ENCODE measurements around the gene NGEF.
"Not testable (repeated sequence)": the region's sequence is repeated elsewhere in the genome, so short reads cannot be mapped to it uniquely, and the experiment has no call there.

NGEF gene

DNA sequence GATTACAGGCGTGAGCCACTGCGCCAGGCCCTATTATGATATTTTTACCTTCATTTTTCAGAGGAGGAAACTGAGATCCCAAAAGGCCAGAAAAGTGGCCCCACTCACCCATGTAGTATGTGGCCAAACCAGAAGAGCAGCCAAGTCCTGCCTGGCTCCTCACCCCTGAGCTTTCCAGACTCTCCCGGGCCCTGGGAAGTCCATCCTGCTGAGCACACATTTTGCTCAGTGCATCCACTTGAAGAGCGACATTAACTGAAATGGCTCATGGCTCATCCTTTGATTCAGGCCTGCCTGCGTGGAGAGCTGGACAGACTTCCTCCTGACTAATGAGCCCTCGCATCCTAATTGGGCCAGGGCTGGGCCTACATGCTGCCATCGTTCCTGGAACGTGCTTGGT is 9.5 kb upstream of the NGEF start:
- no peak for DNase-seq

DNA sequence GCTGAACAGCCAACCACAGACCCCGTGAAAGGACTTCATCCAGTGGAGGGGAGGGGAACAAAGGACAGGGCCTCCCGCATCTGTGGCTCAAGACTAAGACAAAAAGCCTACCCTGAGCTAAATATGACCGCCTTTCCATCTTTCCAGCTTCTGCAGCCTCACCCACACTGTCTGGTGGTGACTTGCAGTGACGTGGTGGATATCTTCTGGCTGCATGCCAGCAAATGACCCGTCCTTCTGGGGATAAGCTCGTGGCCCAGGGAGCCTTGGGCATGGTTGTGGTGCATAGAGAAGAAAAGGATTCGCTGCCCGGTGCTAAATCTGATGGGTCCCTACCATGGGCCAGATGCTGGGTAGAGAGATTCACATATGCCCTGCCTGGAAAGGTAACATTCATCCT is 8.7 kb upstream of the NGEF start:
- no peak for DNase-seq

DNA sequence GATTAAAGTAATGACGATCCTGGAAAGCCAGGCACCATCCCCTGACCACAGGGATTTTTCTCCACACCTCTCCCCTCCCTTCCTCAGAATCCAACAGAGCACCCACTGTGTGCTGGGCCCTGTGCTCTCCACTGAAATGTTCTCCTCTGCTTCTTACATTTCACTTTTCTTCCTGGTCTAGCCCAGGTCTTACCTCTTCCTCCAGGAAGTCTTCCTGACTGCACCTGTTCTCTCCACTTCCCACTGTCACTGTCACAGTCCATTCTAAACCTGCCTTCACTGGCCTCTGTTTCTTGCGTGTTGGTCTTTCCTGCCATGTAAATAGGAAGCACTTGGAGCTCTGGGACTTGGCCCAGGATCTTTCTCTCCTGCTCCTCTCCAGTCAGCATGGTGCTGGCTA is 7.4 kb upstream of the NGEF start:
- DNase-seq = no peak

DNA sequence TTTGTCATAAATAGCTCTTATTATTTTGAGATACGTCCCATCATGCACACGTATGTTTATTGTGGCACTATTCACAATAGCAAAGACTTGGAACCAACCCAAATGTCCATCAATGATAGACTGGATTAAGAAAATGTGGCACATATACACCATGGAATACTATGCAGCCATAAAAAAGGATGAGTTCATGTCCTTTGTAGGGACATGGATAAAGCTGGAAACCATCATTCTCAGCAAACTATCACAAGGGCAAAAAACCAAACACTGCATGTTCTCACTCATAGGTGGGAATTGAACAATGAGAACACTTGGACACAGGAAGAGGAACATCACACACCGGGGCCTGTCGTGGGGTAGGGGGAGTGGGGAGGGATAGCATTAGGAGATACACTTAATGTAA is 6.6 kb upstream of the NGEF start:
- DNase-seq = not testable (repeated sequence)

DNA sequence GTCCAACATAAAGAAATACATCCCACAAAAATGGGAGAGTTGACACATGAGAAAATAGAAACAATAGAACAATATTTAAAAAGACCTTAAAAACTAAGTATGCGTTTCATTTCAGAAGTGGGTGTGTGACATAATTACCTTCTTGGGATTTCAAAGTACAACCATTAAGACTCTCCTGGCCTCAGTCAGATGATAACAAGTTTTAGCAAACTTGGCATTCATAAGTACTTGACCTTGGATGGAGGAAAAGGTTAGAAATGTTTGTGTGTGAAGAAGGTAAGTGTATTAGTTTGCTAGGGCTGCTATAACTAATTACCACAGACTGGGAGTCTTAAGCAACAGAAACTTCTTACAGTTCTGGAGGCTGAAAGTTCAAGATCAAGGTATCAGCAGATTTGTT is 4.9 kb upstream of the NGEF start:
- no peak for DNase-seq

DNA sequence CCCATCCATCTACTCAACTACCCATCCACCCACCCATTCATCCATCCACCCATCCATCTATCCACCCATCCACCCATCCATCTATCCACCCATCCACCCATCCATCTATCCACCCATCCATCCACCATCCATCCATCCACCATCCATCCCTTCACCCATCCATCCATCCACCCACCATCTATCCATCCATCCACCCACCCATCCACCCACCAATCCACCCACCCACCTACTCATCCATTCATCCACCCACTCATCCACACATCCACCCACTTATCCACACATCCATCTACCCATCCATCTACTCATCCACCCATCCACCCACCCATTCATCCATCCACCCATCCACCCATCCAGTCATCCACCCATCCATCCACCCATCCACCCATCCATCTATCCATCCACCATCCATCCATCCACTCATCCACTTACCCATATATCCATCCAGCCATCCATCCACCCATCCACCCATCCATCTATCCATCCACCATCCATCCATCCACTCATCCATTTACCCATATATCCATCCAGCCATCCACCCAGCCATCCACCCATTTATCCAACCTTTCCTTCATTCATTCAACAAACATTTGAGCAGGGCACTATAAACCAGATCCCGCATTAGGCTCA is 2.1 kb upstream of the NGEF start:
- no peak for DNase-seq

DNA sequence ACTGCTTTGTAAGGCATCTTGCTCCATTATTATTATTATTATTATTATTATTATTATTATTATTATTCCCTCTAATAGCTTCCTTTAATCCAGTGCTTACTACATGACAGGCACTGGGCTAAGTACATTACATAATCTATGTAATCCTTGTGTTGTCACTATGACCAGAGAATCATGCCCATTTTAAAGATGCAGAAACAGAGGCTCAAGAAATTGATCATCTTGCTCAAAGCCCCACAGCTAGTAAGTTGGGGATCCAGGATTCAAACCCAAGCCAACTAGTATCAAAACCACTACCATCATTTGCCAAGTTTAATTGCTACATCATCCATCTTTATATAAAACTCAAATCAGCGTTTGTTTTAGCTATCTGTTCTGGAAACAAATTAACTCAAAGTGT is 594 bp upstream of the NGEF start:
- DNase-seq = no peak

DNA sequence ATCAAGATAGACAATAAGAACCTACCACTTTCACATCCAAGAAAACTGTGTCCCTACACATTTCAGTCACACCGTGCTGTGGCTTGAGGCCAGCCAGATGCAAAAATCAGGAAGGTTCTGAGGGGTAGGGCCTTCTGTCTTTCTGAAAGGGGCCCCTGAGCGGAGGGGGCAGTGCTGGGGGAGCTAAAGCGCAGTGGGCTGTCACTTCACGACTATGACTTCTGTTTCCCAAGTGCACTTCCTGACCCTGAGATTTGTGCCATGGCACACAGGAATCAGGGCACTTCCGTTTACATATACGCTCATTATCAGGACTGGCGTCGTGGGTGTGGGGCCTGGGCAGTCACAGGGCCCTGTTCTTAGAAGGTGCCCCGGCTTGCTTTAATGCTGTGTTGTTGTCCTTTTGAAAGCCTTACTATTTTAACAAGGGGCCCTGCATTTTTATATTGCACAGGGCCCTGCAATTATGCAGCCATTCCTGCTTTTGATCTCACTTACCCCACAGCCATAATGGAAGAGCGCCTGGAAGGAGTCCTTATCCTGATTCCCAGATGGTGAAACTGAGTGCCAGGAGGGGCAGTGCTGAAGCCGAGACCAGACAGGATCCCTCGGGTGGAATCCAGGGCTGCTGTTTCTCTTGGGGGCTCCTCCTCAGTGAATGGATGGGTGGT is 620 bp downstream of the NGEF start:
- no peak for DNase-seq

DNA sequence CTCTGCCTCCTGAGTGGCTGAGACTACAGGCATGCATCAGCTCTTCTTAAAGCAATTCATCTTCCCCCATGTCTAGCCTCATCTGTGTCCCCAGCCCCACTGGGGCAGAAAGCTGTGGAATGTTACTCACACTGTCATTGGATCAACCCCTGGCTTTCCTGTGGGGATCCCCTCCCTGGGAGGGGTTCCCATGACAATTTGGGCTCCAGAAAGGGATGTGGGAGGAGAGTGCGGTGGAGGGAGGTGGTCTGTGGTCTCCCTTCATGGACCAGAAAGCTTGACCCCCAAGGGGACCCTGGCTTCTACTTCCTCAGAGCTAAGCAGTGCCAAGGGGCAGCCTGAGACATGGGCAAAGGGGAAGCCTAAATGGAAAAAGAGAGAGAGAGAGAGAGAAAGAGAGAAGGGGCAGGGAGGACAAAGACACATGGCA is 1.3 kb downstream of the NGEF start:
- DNase-seq = no peak

DNA sequence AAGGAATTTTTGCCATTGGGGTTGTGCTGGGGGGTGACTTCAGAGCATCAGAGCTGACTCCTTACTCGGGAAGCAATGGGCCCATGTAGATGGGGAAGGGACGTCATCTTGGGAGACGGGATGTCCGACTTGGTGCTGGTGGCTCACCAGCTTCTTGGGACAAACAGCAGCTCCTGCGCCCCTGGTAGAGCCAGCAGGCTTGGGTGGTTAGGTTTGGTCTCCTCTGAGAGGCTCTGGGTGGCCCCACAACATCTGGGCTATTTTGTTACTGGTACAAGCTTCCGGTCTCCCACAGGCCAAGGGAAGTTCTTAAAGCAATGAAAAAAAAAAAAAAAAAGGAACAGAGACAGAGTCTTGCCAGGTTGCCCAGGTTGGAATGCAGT is 1.8 kb downstream of the NGEF start:
- DNase-seq = peak; percentile 10

DNA sequence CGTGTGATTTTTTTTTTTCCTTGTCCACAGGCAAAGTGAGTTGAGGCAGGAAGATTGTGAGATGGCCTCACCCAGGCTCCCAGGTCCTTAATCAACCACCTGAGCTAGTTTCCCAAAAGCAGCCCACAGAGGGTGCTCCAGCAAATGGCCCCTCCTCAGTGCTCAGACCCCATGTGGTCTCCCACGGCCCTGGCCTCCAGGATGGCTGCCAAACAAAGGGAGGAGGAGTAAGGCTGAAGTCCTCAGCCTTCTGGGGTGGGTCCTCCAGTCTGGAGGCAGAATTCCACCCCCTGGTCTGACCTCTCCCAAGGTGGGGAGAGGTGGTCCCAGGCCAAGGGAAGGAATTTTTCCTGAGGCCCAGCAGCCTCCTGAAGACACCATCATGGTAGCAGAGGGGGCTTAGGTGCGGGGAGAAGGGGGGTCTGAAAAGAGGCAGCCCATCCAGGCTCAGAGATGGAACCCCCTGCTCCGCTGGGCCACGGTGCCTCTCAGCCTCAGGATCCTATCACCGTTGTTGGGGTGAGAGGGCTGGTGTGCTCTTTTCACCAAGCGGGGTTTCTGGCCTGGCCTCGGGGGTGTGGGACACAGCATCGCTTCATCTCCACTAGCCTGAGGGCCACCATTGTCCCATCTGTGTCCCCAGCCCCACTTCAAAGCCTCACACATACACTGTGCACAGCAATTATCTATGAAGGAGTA is 2.3 kb downstream of the NGEF start:
- no peak for DNase-seq

DNA sequence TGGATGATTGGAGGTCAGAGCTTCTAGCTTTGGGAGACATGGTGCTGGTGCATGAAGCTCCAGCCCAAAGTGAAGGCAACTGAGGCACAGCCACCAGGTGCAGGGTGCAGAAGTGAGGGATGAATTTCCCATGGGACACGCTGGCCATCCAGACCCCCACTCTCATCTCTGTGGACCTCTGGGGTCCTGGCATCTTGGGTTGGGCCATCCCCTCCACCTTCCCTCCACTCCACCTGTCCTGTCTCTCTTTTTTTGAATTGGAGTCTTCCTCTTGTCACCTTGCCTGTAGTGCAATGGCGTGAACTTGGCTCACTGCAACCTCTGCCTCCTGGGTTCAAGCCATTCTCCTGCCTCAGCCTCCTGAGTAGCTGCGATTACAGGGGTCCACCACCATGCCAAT is 3.4 kb downstream of the NGEF start:
- no peak for DNase-seq

DNA sequence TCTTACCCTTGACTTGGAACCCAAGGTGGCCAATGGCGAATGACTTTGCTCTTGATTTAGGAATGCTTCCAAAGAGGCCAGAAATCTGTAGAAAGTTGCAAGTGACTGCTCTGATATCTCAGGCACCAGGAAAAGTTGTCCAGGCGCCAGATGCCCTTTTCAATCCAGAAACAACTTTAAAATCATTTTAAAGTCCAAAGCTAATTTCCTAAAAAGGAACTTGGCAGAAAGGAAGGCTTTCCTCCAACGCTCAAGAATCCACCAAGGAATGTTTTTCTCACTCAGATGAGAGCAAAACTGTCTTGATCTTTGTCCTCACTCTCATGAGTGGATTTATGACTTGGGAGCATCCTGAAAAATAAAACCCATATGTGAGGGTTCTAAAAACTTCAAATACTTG is 5.3 kb downstream of the NGEF start:
- no peak for DNase-seq

DNA sequence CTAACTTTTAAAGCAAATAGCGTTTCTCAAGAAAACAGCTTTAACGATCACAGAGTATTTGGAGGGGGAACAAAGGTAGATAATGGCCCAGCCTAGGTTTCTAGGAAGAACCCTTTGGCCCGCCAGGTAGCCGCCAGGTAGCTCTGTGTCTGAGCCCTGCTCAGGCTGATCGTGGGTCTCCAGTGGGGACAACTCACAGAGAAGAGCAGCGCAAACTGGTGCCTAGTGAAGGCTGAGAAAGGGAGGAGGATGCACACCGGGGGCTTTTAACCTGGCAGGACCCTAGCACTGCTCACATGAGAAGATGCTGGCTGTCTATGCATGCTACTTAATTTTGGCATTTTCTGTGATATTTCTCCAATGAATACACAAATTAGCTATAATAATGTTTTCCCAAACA is 5.8 kb downstream of the NGEF start:
- no peak for DNase-seq

DNA sequence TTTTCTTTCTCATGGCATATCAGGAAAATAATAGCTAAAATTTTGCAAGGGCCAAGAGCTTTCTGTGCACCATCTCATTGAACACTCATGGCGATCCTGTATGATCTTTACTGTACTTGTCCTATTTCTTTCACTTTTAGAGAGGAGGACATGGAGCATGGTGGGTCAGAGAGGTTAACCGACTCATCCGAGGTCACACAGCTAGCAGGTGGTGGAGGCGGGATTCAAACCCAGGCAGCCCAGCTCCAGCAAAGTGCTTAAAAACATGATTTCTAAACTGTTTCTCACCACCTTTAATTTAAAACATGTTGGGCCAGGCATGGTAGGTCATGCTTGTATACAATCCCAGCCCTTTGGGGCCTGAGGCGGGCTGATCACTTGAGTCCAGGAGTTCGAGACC is 6.4 kb downstream of the NGEF start:
- no peak for DNase-seq

DNA sequence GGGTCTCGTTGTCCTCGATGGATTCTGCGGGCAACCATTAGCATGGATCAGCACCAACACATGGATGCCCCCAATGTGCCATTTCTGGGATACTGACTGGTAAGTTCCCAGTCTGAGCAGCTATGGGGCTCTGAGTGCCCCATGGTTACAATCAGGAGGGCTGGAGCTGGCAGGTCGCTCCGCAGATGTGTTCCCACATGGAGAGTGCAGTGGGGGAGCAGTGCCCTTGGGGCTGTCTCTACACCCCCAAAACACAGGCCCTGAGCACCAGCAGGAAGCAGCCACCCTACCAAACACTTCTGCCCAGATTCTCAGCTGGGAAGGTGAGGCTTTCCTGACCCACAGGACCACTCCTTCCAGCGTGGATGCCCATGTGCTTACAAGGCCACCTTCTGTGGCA is 8.0 kb downstream of the NGEF start:
- no peak for DNase-seq

DNA sequence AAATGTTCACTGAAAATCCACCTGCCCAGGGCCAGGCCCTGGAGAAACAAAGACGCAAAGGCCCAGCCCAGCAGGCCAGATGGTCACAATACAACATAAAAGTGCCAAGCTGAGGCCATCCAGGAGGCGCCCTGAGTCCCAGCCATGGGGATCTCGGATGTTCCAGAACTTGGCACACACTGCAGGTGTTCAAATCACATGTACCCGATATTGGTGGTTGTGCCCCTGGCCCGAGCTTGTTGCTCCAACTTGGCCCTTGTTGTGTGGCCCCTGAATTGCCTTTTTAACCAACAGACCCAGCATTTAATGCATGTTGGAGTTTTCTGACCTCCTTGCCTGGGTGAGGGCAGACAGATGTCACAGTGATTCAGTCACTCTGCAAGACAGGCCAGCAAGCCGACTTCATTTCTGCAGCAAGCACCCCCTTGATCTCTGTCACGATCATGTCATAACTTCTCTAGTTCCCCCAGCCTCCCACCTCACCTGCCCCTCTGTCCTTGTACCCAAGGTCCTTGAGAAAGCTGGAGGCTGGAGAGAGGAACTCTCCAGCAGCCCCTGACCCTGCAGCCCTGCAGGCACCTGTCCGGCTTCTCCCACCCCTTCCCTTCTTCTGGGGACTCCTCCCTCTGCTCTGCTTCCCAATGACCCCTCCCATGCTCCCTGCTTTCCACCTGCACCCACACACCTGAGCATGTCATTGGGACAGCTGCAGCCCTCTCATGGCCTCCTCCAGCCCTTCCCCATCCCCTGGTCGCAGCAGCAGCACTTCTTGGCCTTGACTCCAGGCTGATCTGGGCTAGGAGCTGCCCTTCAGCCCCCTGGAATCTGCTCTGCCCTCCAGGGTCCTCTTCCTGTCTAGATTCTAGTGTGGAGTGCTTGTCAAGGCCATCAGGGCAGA is 9.1 kb downstream of the NGEF start:
- no peak for DNase-seq

DNA sequence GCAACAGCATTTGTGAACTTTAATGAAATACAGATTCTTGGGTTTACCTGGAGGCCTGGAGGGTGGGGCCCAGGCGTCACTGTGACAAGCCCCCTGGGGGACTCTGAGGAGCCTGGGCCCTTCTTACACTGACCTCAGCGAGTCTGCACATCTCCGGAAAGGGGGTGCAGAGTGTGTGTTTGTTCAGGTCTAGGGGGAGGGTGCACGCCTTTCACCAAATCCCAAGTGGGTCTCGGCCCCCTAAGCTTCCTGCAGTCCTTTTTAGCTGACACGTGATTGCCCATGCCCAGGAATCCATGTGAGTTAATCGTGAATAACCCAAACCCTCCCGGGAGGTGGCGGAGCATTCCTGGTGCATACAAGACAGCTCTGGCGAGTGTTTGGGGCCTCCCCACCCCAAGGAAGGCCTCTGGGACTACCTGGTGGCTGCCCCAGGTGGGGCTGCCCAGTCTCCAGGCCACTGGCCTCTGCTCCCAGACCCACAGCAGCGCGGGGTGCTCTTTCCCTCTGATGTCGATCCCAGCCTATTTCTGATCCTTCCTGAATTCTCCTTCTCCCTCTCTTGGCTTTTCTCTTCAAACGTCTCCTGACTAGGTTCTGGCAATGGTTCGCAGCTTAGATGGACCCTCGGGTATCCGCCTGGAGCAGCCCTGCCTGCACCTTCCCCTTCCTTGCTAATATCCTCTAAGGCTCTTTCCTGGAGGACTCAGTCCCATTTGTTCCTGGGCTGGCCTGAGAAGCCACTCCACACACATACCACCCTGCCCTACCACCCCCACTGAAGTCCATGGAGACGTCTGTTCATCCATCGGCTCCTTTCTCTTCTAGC is 10.0 kb downstream of the NGEF start:
- DNase-seq = no peak

DNA sequence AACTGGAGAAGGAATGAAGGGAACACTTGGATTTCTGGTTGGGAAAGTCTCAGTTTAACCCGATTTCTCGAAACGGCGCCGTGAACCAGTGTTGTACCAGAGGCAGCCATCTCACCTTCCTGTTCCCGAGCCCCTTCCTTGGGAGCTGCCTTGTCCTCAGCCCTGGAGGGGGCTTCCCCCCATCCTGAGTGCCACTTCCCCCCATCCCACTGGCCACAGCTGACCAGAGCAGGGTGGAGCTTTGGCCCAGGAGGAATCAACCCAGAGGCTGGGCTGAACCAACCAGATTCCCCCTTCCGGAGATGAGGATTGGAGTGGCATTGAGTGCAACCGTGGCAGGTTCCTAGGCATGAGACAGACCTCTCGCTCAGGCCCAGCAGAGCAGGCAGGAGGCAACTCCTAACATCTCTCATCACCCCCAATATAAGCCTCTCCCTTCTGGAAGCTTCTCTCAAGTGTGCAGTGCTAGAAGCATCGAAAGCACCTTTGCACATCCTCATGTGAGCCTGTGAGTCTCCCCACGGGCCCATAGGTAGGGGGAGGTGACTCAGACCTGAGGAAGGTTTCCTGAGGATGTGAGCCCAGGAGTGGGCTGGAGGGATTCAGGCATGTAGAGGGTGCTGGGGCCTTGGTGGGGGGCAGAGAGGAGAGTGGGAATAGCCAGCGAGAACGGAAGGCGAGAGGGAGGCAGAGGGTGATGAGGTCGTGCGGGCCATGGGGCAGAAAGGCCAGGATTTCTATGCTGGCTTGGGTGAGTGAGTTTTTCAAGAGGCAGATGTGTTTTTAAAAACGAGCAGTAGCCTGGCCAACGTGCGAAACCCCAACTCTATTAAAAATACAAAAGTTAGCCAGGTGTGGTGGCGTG is 11.9 kb downstream of the NGEF start:
- DNase-seq = no peak

DNA sequence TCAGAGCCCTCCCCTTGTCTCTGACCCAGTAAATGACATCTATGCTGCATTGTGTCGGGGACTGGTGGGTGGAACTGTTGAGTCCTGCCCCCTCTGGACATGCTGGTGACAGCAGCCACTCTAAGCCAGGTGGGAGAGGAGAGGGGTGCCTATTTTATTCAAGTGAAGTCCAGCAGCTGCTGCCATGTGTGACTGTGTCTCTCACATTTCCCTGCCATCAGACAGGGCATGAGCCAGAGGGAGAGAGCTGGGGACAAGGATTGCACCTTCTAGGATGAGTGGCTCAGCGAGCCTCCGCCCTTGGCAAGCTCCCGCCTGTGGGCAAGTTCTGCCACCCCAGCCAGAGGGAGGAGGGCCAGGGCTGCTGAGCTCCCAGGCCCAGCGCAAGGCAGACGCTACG is 13.7 kb downstream of the NGEF start:
- DNase-seq = no peak

DNA sequence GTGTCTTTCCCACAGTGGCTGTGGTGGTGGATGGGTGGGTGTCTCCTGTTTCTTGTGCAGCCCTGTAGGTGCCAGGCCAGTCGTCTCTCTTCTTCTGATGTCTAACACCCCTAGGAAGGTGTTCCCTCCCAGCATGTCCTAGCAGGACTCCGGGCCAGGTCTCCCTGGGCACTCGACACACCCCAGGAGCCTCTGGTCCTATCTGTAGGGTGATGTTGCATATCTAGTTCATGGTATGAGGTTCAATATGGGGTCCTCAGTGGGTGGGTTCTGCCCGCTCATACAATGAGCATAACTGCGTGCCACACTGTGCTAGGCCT is 14.4 kb downstream of the NGEF start:
- DNase-seq = no peak
